ENCODE measurements around the gene STXBP4.
A peak's percentile ranks its signal among the peaks of the same experiment; 100 is the strongest.

The STXBP4 gene

DNA sequence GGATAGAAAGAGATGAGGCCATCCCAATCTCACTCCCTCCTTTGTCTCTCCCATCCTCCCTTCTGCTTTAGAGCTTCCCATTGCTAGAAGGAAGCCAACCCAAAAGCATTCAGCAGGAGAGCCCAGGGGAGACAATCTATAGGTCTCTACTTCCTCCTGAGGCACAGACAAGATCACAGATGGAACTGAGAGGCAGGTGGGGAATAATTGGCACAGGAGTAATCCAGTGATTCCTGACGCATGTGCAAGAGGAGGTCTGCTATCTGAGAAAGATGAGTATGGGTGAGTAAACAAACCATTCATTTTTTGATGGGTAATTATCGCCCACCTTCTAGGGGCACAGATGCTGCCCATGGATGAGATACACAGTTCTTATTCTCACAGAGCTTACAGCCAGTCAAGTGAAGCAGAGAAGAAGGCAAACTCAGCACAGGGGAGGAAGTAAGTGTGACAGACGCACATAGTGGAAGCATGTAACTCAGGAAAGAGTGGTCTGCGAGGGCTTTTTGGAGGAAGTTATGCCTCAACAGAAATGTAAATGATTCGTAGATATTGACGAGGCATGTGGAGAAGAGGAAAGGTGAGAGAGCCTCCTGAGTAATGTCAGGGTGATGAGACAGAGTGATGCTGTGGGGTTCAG is 207.3 kb downstream of the STXBP4 start:
- DNase-seq, result no peak

- no peak for DNase-seq
Measured at GRCh38 chr17:55177159-55177854, 208.7 kb downstream of the STXBP4 start.

GRCh38 chr17:55177855-55178217 is 209.3 kb downstream of the STXBP4 start:
- no peak for DNase-seq

- DNase-seq, result no peak
Measured at GRCh38 chr17:55186937-55187770, 218.6 kb downstream of the STXBP4 start.

- DNase-seq, result no peak
Measured at GRCh38 chr17:55190748-55191147, 222.2 kb downstream of the STXBP4 start.

DNA sequence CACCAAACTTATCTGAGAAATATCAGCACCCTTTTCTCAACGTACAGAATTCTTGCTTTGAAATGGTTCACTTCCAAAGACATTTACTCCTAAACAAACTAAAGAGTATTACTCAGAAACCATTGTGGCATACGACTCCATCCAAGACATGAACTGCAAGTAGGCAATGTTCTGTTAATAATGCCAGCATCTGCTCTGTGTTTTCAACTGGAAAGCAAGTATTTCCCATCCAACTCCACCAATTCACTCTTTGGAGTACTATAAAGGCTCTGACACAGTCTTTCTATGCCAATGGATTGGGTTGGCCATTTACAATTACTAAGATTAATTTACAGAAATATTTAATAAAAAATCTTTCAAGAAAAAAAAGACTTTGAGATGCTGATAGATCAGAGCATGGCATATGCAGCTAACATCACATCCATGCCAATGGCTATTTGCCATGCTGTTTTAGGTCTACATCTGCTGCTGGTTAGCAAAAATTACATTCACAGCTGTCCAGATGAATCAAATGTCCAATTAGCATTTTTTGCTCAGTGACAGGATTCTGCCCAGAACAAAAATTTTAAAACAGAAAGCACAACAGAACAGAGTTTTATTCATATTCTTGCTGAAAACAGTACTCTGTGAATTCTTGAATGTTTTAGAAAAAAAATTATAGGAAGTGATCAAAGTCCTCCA is 230.3 kb downstream of the STXBP4 start:
- no peak for DNase-seq

DNA sequence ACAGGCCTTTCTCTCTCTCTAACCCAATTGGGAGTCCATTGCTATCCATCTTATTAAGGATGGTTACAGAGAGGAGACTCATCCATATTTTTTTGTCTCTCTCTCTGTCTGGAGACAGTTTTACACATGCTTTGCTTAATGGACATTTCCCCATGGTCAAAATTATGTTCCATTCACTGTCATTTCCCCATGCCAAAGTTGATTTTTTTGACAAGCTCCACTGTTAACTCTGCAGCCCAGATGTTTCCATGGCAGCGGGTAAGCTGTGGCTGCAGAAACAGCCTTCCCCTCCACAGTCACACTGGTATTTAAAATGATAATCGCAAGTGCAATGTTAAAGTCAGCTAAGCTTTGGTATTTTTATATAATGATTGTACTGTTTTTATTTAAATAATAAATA is 232.3 kb downstream of the STXBP4 start:
- no peak for DNase-seq

DNA sequence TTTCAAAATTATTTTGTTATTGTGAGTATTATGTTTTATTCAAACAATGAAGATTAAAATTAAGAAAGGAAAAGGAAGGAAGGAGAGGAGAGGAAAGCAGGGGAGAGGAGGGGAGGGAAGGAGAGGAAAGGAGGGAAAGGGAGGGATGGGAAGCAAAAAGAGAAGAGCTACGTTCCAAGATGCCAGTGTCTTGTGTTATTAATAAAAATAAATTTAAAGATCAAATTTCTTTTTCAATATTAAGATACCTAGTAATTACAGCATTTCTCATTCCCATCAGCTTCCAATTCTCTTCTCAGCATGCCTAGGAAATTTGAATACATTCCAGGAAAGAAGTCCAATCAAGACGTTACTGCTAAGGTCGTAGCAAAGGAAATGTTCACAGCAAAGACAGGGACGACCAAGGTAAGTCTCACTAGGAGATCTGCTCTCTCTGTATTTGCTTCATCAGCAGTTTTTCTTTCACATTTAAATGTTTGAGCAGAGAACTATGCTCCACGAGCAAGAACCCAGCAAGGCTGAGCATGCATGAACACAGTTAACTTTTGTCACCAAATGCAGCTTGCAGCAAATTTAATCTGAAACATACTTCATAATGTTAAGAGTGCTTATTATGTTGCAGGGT is 232.9 kb downstream of the STXBP4 start:
- DNase-seq, result no peak

- DNase-seq, result no peak
Measured at GRCh38 chr17:55202896-55203295, 234.3 kb downstream of the STXBP4 start.

- no peak for DNase-seq
Measured at GRCh38 chr17:55208078-55208812, 239.7 kb downstream of the STXBP4 start.

GRCh38 chr17:55210292-55210691 is 241.7 kb downstream of the STXBP4 start:
- DNase-seq, result no peak

DNA sequence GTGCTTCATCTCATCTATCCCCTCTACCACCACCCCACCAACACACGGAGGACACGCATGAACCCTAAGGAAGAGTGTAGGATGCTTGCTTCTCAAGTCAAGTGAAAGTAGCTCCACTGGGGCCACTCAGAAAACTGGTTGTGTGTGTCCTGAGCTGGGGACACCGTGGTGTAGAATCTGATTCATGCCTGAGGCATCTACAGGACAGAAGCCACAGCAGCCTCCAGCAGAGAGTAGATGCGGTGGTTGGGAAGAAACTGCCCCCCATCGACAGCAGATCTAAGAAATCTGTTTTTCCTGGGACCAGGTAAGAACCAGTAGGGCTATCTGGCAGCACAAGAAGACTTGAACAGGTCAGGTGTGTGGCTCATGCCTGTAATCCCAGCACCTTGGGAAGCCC is 244.3 kb downstream of the STXBP4 start:
- no peak for DNase-seq

DNA sequence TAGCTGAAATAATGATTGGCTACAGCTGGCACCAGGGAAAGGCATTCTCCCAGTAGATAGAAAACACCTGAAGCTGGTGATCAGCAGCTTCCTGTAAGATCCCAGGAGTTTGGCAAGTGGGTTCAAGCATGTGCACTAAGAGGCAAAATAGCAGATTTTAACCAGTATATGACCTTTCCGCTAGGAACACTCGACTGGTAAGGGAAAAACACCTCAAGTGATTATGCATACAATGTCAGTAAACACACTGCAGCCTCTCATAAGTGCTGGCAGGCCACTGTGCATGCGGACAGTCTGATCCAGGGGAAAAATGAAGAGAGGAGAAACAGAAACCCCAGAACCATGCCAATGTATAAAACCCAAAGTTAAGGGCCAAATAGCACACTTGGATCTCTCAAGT is 247.1 kb downstream of the STXBP4 start:
- DNase-seq, result no peak

- peak in 1 of 3 donors; percentile 3 for DNase-seq
Measured at GRCh38 chr17:55216888-55217287, 248.3 kb downstream of the STXBP4 start.

DNA sequence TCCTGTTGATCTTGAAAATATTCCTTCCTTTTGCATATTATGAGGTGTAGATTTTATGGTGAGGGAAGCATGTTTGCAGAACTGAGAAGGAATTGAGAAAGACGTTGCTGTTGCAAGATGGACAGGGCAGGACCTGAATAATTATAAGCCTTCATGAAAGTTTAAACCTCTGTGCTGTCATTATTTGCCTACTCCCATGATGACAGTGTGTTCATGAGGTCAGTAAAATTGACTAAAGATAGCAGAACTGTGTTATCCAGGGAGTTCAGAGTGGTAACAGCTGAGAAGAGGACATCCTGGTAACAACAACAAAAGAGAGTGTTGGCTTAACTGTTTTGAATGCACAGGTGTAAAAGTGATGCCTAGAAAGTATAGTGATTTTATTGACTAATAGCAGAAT is 250.9 kb downstream of the STXBP4 start:
- DNase-seq, result no peak

DNA sequence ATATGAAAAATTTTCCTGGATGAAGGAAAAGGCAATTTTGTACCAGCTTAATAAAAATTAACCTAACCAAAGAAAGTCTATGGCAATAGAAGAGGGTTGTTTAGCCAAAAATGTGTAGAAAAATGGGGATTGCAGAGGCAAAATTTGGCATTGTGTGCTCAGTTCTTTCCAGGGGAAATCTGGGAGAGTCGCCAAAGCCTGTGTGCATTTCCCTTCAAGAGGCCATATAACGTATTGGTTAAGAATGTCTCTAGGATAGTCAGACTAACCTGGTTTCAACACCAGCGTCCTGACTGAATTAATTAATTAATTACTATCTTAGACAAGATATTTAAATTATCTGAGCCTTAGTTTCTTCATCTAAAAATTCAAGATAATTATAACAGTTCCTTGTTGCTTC is 251.4 kb downstream of the STXBP4 start:
- no peak for DNase-seq

Measured in suppressor macrophage treated with lipopolysaccharide for 1 hour (primary cell).